Neuronal stem cell (in vitro differentiated cells): ENCODE measurements around the gene STAG2.

Source experiments
- DNase-seq: peaks from one replicate; pipeline ENCODE4 v3.0.0-alpha.2; 2013; ENCODE audit warnings: low spot score
- H2AFZ ChIP-seq: one replicate; pipeline ENCODE4 v1.6.1; 2013; ENCODE audit warnings: mild to moderate bottlenecking, low read length, inconsistent platforms
- H2AK5ac ChIP-seq: 2 replicates; pipeline ENCODE4 v1.6.1; 2013; ENCODE audit warnings: low read depth, mild to moderate bottlenecking, inconsistent platforms, low read length, moderate library complexity, mixed read lengths
- H2BK120ac ChIP-seq: 2 replicates; pipeline ENCODE4 v1.6.1; 2013; ENCODE audit warnings: low read depth, mild to moderate bottlenecking, inconsistent platforms, low read length, moderate library complexity, mixed read lengths
- H2BK12ac ChIP-seq: one replicate; pipeline ENCODE4 v1.6.1; 2013; ENCODE audit warnings: low read length, inconsistent platforms
- H2BK15ac ChIP-seq: 2 replicates; pipeline ENCODE4 v1.6.1; 2013; ENCODE audit warnings: mild to moderate bottlenecking, low read length, inconsistent platforms, mixed read lengths
- H2BK5ac ChIP-seq: one replicate; pipeline ENCODE4 v1.6.1; 2013; ENCODE audit warnings: inconsistent platforms, mild to moderate bottlenecking, low read length, moderate library complexity
- H3K14ac ChIP-seq: one replicate; pipeline ENCODE4 v1.6.1; 2013; ENCODE audit warnings: low read length, inconsistent platforms
- H3K18ac ChIP-seq: 2 replicates; pipeline ENCODE4 v1.6.1; 2013; ENCODE audit warnings: low read length, inconsistent platforms
- H3K23ac ChIP-seq: 2 replicates; pipeline ENCODE4 v1.6.1; 2013; ENCODE audit warnings: low read depth, mild to moderate bottlenecking, mixed read lengths, low read length, inconsistent platforms; ENCODE audit not compliant: poor library complexity
- H3K27ac ChIP-seq: replicated peaks from 3 replicates; pipeline ENCODE4 v1.5.1; 2013; ENCODE audit warnings: low read length, inconsistent platforms
- H3K27me3 ChIP-seq, 3 experiments: 2 replicates each; pipeline ENCODE4 v1.6.1; 2013; ENCODE audit warnings: low read length in 3 of 3, mild to moderate bottlenecking in 2 of 3, inconsistent platforms in 1 of 3, low read depth in 1 of 3, mixed read lengths in 1 of 3, moderate library complexity in 1 of 3; ENCODE audit not compliant: control insufficient read depth in 3 of 3, insufficient read depth in 3 of 3
- H3K36me3 ChIP-seq, 2 donors: replicated peaks in 1 of 2; 2 replicates each; pipeline ENCODE4 v1.6.1; 2013; ENCODE audit warnings: low read length in 2 of 2; ENCODE audit not compliant: control insufficient read depth in 2 of 2, insufficient read depth in 2 of 2
- H3K4ac ChIP-seq: 2 replicates; pipeline ENCODE4 v1.6.1; 2013; ENCODE audit warnings: inconsistent platforms, mild to moderate bottlenecking, low read length, moderate library complexity
- H3K4me1 ChIP-seq, 2 donors: 1 replicate in 1 of 2; 2 replicates in 1 of 2; pipeline ENCODE4 v1.6.1; 2013; ENCODE audit warnings: low read length in 2 of 2, low read depth in 1 of 2; ENCODE audit not compliant: control insufficient read depth in 2 of 2, insufficient read depth in 1 of 2
- H3K4me2 ChIP-seq: one replicate; pipeline ENCODE4 v1.6.1; 2013; ENCODE audit warnings: mild to moderate bottlenecking, low read length, inconsistent platforms; ENCODE audit not compliant: insufficient read depth, poor library complexity, severe bottlenecking
- H3K4me3 ChIP-seq, 2 donors: 2 replicates each; pipeline ENCODE4 v1.5.1; 2013; ENCODE audit warnings: low read length in 2 of 2, mild to moderate bottlenecking in 2 of 2, inconsistent platforms in 1 of 2, moderate library complexity in 1 of 2
- H3K79me1 ChIP-seq: one replicate; pipeline ENCODE4 v1.6.1; 2013; ENCODE audit warnings: low read depth, mild to moderate bottlenecking, inconsistent platforms, low read length, moderate library complexity
- H3K9ac ChIP-seq: one replicate; pipeline ENCODE4 v1.6.1; 2013; ENCODE audit warnings: mild to moderate bottlenecking, low read depth, low read length, inconsistent platforms; ENCODE audit not compliant: poor library complexity
- H3K9me3 ChIP-seq, 2 donors: replicated peaks in 1 of 2; 2 replicates each; pipeline versions ENCODE3 to v1.6.1; 2013; ENCODE audit warnings: low read length in 2 of 2, mild to moderate bottlenecking in 2 of 2, inconsistent platforms in 1 of 2, low read depth in 1 of 2, mixed read lengths in 1 of 2, moderate library complexity in 1 of 2; ENCODE audit not compliant: control insufficient read depth in 2 of 2, insufficient read depth in 1 of 2
- H4K8ac ChIP-seq: one replicate; pipeline ENCODE4 v1.6.1; 2013; ENCODE audit warnings: low read depth, mild to moderate bottlenecking, inconsistent platforms, low read length, moderate library complexity
- H4K91ac ChIP-seq: one replicate; pipeline ENCODE4 v1.6.1; 2013; ENCODE audit warnings: low read length, low read depth, mild to moderate bottlenecking, inconsistent platforms; ENCODE audit not compliant: poor library complexity
- WGBS, 2 donors: extraction: QIAGEN DNeasy Blood & Tissue Kit; methylation state at CpG; one replicate each; pipeline ENCODE4 v1.1.7; 2013; ENCODE audit warnings: missing lambda C conversion rate in 2 of 2, mixed read lengths in 1 of 2; ENCODE audit not compliant: insufficient read length in 2 of 2, insufficient replicate concordance in 1 of 2; ENCODE audit errors: extremely low coverage in 2 of 2; 5-methylcytosine and 5-hydroxymethylcytosine counted together

Gene STAG2

GRCh38 chrX:123990602-123991001, 29.1 kb downstream of the STAG2 start:
- H3K4me1 ChIP-seq = no peaks in the 10 kb centered on the region
- WGBS, 2 donors = no CpG with 5 or more reads among the region's 3 CpGs
- no peak overlapping the region for H4K91ac ChIP-seq
- H3K4me3 ChIP-seq = no peak overlapping the region
- peaks cover 0 to 6% of the 10 kb centered on the region in 2 donors for H3K9me3 ChIP-seq
- no peak overlapping the region for H2AFZ ChIP-seq
- no peak overlapping the region for H2BK12ac ChIP-seq
- H3K36me3 ChIP-seq = peaks cover 0 to 12% of the 10 kb centered on the region in 2 donors
- no peak overlapping the region for H3K9ac ChIP-seq
- no peak overlapping the region for H3K23ac ChIP-seq
- no peaks in the 10 kb centered on the region for H3K27me3 ChIP-seq
- no peak overlapping the region for H3K18ac ChIP-seq
- no peak overlapping the region for H3K14ac ChIP-seq
- H2BK120ac ChIP-seq = no peak overlapping the region
- H3K4me2 ChIP-seq = no peak overlapping the region
- no peak for DNase-seq
- no peak overlapping the region for H2BK15ac ChIP-seq
- H3K4ac ChIP-seq = no peak overlapping the region
- no peak overlapping the region for H4K8ac ChIP-seq
- peaks cover 2% of the 10 kb centered on the region for H3K79me1 ChIP-seq
- no peak overlapping the region for H2BK5ac ChIP-seq
- H3K27ac ChIP-seq = no peak overlapping the region
- H2AK5ac ChIP-seq = no peak overlapping the region

GRCh38 chrX:123993326-123993725, 31.8 kb downstream of the STAG2 start:
- Histone ChIP-seq H3K9me3 (peaks cover 0 to 6% of the 10 kb centered on the region in 2 donors), H2AK5ac (no peak overlapping the region), H2BK15ac (no peak overlapping the region), H4K91ac (no peak overlapping the region), H2AFZ (no peak overlapping the region), H2BK5ac (no peak overlapping the region), H3K18ac (no peak overlapping the region), H3K14ac (no peak overlapping the region), H2BK12ac (no peak overlapping the region), H3K27ac (no peak overlapping the region), H3K23ac (no peak overlapping the region), H3K9ac (no peak overlapping the region), H3K79me1 (peaks cover 2% of the 10 kb centered on the region), H3K4me3 (no peak overlapping the region), H3K4me1 (no peaks in the 10 kb centered on the region), H3K4me2 (no peak overlapping the region), H3K4ac (no peak overlapping the region), H3K36me3 (peaks cover 0 to 14% of the 10 kb centered on the region in 2 donors), H4K8ac (no peak overlapping the region), H2BK120ac (no peak overlapping the region), H3K27me3 (no peaks in the 10 kb centered on the region)
- no peak for DNase-seq
- WGBS, 2 donors = no CpG with 5 or more reads among the region's 1 CpG

GRCh38 chrX:123993904-123994635, 32.6 kb downstream of the STAG2 start:
- no peak overlapping the region for H2AFZ ChIP-seq
- no peak overlapping the region for H3K18ac ChIP-seq
- no peak overlapping the region for H4K91ac ChIP-seq
- DNase-seq = no peak
- no peak overlapping the region for H2BK5ac ChIP-seq
- no peak overlapping the region for H3K27ac ChIP-seq
- no peaks in the 10 kb centered on the region for H3K4me1 ChIP-seq
- H3K23ac ChIP-seq = no peak overlapping the region
- H3K79me1 ChIP-seq = peaks cover 2% of the 10 kb centered on the region
- no peaks in the 10 kb centered on the region for H3K27me3 ChIP-seq
- H3K36me3 ChIP-seq = peaks cover 0 to 14% of the 10 kb centered on the region in 2 donors
- H3K4me2 ChIP-seq = no peak overlapping the region
- H3K4ac ChIP-seq = no peak overlapping the region
- H3K14ac ChIP-seq = no peak overlapping the region
- H3K4me3 ChIP-seq = no peak overlapping the region
- H3K9ac ChIP-seq = no peak overlapping the region
- no peak overlapping the region for H2BK15ac ChIP-seq
- no peak overlapping the region for H4K8ac ChIP-seq
- no CpG with 5 or more reads among the region's 3 CpGs for WGBS, 2 donors
- H2BK120ac ChIP-seq = no peak overlapping the region
- no peak overlapping the region for H2AK5ac ChIP-seq
- H3K9me3 ChIP-seq = peaks cover 0 to 6% of the 10 kb centered on the region in 2 donors
- no peak overlapping the region for H2BK12ac ChIP-seq

DNA sequence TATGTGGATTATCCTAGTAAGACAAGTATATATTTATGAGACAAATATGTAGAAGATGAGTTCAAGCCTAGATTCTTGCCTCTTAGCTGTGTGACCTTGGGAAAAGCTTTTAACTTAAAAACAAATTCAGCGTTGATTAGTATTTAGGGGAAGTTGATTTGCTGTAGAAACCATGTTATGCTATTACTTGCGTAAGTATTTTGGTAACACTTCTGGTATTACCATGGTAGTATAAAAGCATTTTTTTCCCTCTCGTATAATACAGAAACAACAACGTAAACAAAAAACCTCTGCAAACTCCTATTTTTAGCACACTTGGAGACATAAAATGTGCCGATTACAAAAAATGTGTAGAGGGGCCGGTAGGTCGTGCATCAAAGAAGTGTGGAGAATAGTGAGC, 33.2 kb downstream of the STAG2 start:
- Histone ChIP-seq H3K14ac (no peak overlapping the region), H3K9me3 (peaks cover 0 to 6% of the 10 kb centered on the region in 2 donors), H2BK15ac (no peak overlapping the region), H3K4me1 (no peaks in the 10 kb centered on the region), H4K91ac (no peak overlapping the region), H4K8ac (no peak overlapping the region), H3K18ac (no peak overlapping the region), H2AFZ (no peak overlapping the region), H3K9ac (no peak overlapping the region), H2BK120ac (no peak overlapping the region), H2BK5ac (no peak overlapping the region), H3K23ac (no peak overlapping the region), H3K27ac (no peak overlapping the region), H3K27me3 (no peaks in the 10 kb centered on the region), H3K4me2 (no peak overlapping the region), H3K79me1 (peaks cover 2% of the 10 kb centered on the region), H3K4me3 (no peak overlapping the region), H3K36me3 (peaks cover 0 to 14% of the 10 kb centered on the region in 2 donors), H3K4ac (no peak overlapping the region), H2AK5ac (no peak overlapping the region), H2BK12ac (no peak overlapping the region)
- no peak for DNase-seq
- WGBS, 2 donors = no CpG with 5 or more reads among the region's 7 CpGs
